Measurements from ENCODE around the gene MTHFD2.

The MTHFD2 gene

GRCh38 chr2:74252862-74253261 lies 54.4 kb downstream of the MTHFD2 start:
- no peak overlapping the region for H3K4me3 ChIP-seq (ENCODE audit: low read depth, low read length)
- no peak for TF ChIP-seq CTCF (IDR thresholded peaks at IDR 0.05; ENCODE audit: borderline replicate concordance, insufficient read depth, low read depth, low read length)

GRCh38 chr2:74253306-74253970 lies 55.0 kb downstream of the MTHFD2 start:
- H3K4me3 ChIP-seq (ENCODE audit: low read depth, low read length) = no peak overlapping the region
- TF ChIP-seq CTCF (IDR thresholded peaks at IDR 0.05; ENCODE audit: borderline replicate concordance, insufficient read depth, low read depth, low read length) = no peak

DNA sequence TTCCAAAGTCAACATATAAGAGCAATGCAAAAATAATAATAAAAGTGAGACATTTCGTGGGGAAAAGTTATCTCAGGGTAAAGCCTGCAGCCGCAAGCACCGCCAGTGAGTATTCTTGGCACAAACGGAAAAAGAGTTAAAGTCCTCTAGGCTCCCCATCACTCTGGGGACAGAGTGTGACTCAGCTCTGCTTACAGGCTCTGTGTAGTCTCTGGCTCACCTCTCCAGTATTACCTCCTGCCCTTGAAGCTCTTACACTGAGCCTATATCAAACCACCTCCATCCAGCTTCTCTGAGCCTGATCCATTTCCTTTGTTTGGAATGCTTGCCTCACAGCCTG lies 55.5 kb downstream of the MTHFD2 start:
- H3K4me3 ChIP-seq (ENCODE audit: low read depth, low read length) = no peak overlapping the region

DNA sequence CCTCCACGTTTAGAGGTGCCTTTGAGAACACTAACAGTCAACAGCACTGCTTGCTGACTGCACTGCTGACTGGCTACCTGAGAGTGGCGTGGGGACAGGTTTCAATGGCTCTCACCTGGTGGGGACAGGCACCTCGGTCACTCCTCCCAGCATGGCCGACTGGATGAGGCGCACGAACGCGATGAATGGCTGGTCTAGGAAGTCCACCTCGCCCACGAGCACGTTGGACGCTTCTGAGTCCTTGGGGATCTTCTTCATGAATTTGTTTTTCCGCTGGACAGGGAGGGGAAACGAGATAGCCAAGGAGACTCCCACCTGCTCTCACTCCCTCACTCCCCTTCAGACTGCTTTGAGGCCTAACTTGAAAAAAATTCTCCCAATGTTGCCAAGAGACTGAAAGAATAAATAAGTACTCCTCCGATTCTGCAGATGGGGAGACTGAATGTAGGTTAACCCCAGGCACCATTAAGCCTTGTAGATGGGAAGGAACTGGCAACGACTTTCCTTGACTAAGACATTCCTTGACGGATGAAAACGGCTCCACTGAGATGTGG lies 57.3 kb downstream of the MTHFD2 start:
- TF ChIP-seq CTCF (IDR thresholded peaks at IDR 0.05; ENCODE audit: borderline replicate concordance, insufficient read depth, low read depth, low read length) = no peak
- no peak overlapping the region for H3K4me3 ChIP-seq (ENCODE audit: low read depth, low read length)

More for the DNA sequence above, 55.5 kb downstream of the MTHFD2 start:
- no peak for TF ChIP-seq CTCF (IDR thresholded peaks at IDR 0.05; ENCODE audit: borderline replicate concordance, insufficient read depth, low read depth, low read length)

GRCh38 chr2:74259191-74259590 lies 60.8 kb downstream of the MTHFD2 start:
- TF ChIP-seq CTCF (IDR thresholded peaks at IDR 0.05; ENCODE audit: borderline replicate concordance, insufficient read depth, low read depth, low read length) = no peak
- H3K4me3 ChIP-seq (ENCODE audit: low read depth, low read length) = no peak overlapping the region

DNA sequence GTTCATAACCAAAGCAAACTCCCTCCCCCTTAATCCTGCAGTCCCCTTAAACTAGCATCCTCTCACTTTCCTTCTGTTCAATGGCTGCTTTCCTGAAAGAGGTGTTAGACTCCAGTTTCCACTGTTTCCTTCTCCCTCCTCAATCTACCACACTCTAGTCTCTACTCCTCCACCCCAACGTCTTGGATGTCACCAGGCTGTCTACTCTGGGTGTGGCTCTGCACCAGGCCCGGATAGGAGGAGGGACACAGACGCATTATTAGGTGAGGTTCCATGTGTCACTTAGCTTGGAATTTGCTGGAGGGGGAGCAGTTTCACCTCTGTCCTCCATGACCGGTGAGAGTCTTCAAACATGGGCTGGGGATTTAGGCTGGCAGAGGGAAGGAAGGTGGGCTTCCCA lies 61.3 kb downstream of the MTHFD2 start:
- no peak for TF ChIP-seq CTCF (IDR thresholded peaks at IDR 0.05; ENCODE audit: borderline replicate concordance, insufficient read depth, low read depth, low read length)

DNA sequence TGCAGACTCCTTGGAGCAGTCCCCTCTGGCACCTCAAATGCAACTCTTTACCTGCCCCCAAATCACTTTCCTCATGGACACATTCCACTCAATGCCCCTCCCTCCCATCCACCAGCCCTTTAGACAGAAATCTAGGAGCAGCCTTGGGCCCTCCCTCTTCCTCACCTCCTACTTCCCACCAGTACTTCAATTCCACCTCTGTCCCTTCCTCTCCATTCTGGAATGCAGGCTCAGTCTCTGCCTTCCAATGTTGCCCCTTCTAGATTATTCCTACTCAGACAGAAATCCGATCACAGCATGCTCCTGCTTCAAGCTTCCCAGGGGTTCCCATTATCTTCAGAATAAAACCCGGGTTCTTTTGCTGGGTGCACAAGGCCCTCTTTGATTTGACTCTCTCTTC lies 62.1 kb downstream of the MTHFD2 start:
- no peak for TF ChIP-seq CTCF (IDR thresholded peaks at IDR 0.05; ENCODE audit: borderline replicate concordance, insufficient read depth, low read depth, low read length)
- H3K4me3 ChIP-seq (ENCODE audit: low read depth, low read length) = no peak overlapping the region

More for the DNA sequence above, 61.3 kb downstream of the MTHFD2 start:
- H3K4me3 ChIP-seq (ENCODE audit: low read depth, low read length) = no peak overlapping the region
